DMS153 treated with DMSO at 0.1 percent for 48 hours (cell line): ENCODE measurements around the gene TECPR1.

ENCODE experiments used
- DNase-seq: peaks from one replicate; lab custom pipeline; 2025; ENCODE audit not compliant: unreplicated experiment; lab: John Stamatoyannopoulos, UW

The TECPR1 gene

DNA sequence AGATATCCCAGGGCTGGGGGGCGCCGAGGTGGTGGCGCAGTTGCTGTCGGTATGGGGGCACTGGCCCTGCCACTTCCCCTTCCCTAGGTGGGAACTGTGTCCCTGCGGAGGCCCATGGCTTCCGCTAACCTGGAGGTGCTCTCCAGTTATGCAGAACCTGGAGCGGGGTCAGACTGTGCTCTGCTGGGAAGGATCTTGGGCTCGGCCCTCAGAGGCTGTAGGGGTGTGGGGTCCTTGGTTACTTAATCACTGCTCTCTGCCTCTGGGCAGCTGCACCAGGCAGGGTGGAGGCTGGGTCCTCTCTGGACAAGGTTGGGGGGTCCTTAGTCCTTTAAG lies 31.8 kb upstream of the TECPR1 start:
- DNase-seq, result no peak

DNA sequence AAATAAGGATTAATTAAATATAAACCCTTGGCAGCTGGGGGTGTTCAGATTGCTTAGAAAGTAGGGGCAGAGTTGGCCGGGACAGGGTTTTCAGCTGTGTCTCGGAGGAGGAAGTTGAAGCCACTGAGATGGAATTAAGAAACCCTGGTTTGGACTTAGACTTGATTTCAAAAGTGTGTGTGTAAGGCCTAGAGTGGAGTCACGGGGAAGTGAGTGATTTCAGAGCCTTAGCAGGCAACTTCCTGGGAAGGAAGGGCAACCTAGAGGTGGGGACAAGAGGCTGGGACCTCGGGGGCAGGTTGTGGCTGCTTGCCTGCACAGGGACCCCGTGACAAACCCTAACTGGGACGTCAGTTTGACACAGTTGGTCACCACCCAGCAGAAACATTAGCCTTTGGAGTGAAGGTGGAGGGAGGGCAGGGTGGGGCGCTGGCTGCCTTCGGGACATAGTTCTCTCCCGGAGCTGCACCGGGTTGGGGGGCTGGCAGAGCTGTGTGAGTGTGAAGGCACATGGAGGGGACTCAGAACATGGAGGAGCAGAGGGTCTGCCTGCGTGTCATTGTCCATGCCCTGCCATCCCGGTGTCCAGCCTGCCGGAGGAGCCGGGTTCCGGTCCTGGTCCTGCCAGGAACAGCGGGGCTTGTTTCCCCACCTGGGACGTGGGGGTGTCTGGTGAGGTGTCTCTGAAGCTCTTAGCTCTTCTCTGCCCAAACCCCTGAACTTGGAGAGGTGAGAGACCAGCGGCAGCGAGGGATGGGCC lies 31.3 kb upstream of the TECPR1 start:
- DNase-seq, result no peak

DNA sequence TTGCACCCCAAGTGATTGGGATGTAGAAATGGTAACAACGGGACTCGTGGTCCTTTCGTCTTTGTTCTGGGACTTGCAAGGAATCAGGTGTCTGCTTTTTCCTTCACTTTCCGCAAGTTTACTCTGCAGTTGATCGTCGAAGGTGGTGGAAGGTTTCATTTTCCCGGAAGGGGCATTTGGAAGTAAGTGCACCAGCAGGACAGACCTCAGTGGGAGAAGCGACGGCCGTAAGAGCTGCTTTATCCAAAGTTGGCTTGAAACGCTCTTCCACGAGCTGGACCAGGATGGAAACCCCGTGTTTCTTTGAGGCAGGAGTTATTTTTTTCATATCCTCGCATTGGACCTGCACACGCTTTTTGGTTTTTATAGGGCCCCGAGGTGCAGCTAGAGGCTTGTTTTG lies 30.7 kb upstream of the TECPR1 start:
- DNase-seq, result no peak

DNA sequence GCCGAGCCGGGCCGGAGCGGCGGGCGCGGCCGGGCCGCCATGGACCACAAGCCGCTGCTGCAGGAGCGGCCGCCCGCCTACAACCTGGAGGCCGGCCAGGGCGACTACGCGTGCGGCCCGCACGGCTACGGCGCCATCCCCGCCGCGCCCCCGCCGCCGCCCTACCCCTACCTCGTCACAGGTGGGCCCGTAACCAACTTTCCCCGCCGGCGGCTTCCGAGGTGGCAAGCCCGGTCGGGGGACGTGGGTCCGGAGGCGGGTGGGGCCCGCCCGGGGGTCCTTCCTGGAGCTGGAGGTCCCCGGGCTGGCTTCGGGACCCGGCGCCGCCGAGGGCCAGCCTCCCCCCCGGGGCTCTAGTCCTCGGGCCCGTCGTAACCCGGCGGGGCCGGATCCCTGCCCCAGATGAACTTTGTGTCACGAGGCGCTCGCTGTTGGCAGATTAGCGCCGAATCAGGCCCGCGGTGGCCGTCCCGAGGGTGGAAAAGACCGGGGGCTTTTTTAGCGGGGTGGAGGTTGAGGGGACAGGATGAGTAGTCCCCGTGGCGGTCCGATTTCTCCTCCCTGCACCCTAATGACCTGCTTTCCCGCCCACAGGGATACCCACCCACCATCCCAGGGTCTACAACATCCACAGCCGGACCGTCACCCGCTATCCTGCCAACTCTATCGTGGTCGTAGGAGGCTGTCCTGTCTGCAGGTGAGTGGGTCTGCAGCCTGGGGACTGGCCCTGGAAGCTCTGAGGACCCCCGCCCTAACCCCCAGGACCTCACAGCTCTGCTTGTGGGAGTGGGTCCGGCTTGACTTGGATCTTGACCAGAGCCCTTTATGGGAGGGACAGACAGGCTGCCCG lies 29.9 kb upstream of the TECPR1 start:
- DNase-seq, result no peak

DNA sequence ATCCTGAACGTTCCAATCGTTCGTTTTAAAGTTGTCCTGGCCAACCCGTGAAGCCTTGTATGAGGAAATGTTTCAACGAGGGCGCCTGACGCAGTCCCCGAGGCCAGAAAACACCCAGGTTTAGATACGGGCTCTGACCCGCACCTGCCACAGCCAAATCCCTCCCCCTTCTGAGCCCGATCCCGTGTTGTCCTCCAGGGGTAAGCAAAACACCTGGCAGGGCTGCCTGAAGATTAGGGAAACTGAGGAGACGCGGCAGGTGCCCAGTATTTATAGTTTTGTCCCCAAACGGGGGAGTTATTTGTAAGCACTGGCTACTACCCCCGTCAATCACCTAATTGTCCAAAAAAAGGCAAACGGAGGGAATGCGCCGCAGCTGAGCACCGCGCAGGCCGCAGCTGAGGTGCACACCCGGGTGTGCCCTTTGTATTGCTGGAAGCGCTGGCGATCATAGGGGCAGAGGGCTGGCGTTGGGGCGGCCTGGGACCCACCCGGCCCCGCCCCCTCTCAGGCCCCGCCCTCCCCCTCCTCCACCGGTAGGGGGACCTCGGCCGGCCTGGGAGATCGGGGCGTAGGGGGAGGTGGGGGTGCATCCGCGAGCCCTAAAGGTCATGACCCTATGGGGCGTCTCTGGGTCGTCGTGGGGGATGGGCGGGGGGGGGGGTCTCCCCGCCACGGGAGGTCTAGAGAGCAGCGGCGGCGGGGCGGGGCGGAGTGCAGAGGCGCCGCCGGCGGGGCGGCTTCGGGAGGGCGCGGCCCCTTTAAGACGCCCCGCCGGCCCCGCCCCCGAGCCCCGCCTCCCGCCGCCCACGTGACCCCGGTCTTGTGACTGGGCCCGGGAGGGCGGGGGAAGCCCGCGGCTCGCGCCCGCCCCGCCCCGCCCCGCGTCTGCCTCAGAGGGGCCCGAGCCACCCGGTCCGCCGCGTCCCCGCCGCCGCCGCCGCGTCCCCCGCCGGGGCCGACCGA lies 29.0 kb upstream of the TECPR1 start, which contains the start of gene BRI3:
Gene BRI3 (plus strand): TSS at position 896 of the 966 bp plus-strand sequence. CDS start 110 bp downstream, outside the sequence.
- peak; percentile 88 for DNase-seq

DNA sequence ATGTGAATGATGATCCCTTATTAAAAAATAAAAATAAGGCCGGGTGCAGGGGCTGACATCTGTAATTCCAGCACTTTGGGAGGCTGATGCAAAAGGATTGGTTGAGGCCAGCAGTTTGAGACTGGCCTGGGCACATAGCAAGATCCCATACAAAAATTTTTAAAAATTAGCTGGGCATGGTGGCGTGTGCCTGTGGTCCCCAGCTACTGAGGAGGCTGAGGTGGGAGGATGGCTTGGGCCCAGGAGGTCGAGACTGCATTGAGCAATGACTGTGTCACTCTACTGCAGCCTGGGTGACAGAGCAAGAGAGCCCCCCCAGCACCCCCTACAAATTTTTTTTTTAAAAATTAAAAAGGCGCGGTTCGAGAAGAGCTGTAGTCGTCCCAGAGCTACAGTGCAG lies 28.3 kb upstream of the TECPR1 start:
- DNase-seq, result no peak

DNA sequence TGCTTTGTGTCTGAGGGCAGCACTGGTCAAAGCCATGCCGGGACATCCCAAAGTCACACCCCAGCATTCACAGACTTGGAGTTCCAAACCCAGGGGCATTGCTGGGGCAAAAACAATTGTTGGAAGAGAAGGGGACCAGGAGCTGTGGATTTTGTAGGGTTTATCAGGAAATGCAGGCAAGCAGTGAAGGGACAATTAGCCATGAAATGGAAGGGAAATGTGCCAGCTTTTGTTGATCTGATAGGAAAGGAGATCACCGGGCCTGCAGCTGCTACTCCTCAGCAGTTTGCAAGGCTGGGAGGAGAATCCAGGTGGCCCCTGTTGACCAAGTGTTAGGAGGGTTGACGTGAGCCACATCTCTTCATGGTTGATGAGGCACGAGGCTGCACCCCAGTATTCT lies 26.9 kb upstream of the TECPR1 start:
- DNase-seq, result no peak

DNA sequence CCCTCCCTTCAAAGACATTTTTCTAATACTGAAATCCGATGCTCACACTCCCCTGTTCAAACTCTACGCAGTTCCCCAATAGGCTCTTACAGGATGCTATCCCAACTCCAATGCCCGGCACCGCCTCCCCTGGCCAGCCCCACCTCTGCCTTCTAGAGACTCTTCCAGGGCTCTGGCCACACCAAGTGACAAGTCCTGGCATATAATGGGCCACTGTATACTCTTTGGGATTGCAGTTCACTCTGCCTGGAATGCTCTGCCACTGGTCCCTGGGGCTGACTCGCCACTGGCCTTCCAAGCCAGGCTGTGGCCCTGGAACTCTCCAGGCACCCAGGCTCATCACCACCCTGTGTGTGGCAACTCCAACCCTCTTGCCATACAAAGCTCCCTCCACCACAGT lies 26.4 kb upstream of the TECPR1 start:
- no peak for DNase-seq

DNA sequence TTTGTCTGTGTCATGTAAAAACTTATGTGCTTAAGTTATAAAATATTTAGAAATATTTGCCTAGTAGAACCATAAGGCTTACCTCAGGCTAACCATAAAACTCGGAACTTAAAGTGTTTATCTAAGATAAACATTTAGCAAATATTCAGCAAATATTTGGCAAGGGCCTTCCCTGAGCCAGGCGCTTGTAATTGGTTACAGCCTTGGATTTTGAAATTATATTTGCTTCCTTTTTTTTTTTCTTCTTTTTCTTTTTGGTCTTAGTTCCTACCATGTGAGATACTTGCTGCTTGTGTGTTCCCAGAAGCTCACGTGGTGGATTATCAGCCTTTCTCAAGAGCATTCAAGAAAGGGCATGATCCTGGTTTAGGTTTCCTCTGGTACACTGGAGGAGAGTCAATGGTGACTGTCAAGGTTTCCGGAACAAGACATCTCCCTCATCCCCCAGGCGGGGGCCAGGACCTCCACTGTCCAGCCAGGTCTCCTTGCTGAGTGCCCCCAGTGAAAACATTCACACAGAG lies 24.3 kb upstream of the TECPR1 start:
- no peak for DNase-seq

DNA sequence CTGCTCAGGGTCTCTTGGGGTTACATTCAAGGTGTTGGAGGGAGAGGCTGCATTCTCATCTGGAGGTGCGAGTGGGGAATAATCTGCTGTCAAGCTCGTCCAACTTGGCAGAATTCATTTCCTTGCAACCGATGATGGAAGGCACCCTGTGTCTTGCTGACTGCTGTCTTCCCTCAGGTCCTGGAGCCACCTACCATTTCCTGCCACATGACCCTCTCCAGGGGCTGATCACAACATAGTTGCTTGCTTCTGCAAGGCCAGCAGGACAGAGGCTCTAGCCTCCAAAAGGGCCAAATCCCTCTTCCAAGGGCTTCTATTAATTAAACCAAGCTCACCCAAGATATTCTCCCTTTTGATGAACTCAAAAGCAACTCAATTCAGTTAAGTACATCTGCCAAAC lies 15.3 kb upstream of the TECPR1 start:
- DNase-seq, result no peak

DNA sequence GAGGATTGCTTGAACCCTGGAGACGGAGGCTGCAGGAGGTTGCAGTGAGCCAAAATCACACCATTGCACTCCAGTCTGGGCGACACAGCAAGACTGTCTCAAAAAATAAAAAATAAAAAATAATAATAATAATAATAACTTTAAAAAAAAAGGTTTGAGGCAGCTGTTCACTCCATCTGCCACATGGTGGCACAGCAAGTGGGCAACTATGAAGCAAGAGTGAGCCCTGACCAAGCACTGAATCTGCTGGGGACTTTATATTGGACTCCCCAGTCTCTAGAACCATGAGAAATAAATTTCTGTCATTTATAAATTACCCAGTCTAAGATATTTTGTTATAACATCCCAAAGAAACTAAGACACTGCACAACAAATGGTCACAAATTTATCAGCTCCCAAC lies 14.8 kb upstream of the TECPR1 start:
- DNase-seq, result no peak

DNA sequence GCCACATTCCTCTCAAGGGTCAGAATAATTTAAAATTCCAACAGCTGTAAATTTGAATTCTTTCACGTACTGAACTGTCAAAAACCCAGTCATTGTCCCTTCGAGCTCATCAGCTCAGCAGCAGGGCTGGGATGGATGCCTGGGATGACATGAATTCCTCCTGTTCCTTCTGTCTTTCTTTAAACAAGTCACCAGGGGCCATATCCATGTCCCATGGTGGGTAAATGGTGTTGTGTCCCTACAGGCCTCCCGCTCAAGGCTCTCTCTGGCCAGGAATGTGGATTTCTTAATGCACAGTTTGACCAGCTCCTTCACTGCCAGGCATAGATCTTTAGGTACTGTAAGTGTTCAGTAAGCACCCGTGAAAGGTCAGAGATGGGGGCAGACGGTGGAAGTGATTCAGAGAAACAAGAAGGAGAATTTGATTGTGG lies 13.8 kb upstream of the TECPR1 start:
- no peak for DNase-seq

DNA sequence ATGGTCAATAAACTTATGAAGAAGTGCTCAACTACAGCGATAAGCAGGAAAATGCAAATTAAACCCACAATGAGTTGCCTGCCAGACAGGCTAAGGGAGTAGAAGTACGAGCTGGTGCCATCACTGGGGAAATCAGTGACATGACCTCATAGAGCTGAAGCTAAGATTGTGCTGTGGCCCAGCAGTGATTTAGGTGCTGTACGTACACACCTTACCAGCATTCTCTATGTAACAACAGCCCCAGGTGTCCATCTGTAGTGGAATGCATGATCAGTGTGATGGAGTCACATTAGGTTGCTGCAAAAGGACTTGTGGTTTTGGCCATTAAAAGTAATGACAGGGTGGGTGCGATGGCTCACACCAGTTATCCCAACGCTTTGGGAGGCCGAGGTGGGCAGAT lies 5.7 kb upstream of the TECPR1 start:
- no peak for DNase-seq

DNA sequence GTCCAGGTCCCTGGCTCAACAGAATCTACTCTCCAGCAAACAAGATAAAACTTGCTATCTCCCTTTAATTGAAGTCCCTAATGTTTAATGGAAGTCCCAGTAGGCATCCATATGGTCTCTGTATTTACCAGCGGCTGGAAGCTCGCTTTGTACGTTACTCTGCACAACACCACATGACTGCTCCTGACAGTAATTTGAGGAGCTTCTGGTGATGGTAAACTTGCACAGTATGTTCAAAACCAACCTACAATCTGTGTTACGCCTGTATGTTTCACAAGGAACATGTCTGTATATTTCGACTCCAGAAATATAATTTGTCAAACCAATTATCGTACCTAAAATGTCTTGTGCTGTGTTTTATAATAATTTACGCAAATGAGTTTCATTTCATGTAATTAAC lies 4.4 kb upstream of the TECPR1 start:
- no peak for DNase-seq

DNA sequence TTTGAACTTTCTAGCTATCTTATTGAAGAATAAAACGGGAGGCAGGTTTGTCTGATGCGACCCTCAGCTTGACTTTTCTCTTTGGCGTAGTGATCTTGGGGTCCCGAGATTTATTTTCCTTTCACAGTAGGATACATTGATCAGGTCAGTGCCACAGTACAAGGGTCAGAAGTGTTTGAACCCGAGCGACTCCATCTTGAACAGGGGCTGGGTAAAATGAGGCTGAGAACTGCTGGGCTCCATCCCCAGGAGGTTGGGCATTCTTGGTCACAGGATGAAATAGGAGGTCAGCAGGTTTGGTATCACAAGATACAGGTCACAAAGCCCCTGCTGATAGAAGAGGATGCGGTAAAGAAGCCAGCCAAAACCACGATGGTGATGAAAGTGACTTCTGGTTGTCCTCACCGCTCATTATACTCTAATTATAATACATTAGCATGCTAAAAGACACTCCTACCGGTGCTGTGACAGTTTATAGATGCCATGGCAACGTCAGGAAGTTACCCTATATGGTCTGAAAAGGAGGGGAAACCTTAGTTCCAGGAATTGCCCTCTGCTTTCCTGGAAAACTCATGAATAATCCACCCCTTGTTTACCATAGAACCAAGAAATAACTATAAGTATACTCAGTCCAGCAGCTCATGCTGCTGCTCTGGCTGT lies 3.0 kb upstream of the TECPR1 start:
- DNase-seq, result no peak

DNA sequence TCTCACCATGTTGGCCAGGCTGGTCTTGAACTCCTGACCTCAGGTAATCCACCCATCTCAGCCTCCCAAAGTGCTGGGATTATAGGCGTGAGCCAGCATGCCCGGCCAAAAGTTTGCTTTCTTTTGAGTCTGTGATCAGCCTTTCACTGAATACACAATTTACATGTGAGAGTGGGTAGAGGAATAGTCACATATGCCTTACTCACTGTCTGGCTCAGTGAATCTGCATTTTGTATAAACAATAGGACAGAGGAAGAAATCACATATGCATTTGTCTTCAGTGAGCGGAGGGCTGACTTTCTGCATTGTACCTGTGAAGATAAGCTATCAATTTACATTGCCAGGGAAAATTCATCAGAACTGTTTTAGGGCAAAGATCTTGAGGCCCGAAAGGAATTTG lies 2.5 kb upstream of the TECPR1 start:
- no peak for DNase-seq

DNA sequence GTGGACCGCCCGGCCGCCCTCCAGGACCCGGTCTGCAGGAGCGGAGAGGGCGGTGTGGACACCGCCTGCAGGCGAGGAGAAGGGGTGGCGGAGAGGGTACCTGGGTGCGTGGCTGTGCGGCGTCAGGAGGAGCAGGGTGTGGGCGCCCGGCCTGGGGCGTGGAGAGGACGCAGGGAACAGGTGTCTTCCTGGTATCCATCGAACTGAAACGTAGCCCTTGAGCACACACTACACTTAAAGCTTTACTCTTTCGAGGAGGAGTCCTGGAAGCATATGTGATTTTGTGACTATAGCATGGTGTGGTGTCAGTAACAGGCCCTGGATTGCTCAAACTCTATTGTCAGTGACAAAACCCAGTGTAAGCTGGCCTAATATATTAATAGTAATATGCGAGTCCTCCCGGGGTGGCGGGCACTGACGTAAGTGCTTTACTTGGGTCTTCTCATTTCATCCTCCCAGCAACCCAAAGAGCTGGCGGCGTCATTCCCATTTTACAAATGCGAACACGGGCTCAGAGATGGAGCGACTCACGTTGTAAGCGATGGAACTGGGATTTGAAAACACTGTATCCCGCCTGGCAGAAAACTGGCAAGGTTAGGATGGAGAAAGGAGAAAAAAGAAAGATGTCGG lies 508 bp upstream of the TECPR1 start:
- no peak for DNase-seq

DNA sequence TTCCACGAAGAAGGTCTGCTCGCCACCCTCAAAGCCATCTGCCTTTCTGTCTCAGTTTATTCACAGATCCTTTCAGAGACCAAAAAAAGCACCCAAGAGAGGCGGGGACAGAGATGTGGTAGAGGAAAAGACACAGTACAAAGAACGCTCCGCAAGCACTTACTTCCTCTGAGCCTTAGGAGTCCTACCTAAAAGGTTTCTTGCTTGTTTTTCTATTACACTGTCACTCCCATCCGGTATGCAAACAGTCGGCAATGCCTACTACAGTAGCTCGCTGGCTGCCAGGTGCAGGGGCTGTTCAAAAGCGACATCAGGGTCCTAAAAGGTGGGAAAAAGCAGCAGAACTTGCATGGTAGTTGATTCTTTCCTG lies 816 bp downstream of the TECPR1 start:
- DNase-seq, result no peak

DNA sequence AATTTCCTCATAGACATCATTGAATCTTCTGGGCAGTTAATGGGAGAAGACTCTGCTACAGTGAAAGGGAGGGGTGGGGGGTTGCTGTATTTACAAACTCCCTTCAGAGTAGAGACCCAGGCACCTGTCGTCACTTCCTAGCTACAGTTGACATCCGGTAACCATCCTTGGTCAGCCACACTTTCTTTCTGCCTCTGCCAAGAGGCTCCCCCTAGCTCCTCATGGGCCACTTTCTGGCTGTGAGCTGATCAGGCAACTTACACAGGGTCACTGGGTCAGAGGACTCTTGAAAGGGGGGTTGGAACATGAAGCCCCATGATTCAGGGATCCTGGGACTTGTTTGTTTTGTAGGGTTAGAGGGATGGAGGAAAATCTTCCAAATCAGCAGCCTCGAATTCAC lies 1.2 kb downstream of the TECPR1 start:
- no peak for DNase-seq

DNA sequence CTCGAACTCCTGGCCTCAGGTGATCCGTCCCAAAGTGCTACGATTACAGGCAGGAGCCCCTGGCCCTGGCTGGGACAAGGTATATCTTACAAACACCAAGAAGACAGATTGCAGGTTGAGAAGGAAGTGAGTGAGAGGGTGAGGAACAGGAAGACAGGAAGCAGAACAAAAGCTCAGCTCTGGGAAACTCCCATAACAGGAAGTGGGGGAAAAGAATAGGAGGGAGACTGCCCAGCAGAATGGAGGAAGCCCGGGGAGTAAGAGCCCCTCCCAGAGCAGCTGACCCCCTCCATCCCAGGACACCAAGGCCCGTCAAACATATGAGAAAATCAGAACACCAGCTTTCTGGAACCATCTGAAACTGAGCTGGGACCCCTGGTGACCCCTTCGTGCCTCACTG lies 2.9 kb downstream of the TECPR1 start:
- DNase-seq, result no peak
